HT-29 (cell line): ENCODE results near the gene UBE2K. TPM values are rescaled to one million over a fixed set of nuclear protein-coding genes. Genes with fewer than 3 reads are reported as not detected.
"Not testable (repeated sequence)": the region's sequence is repeated elsewhere in the genome, so short reads cannot be mapped to it uniquely, and the experiment has no call there.

Experiments used
- DNase-seq: peaks from one replicate; pipeline ENCODE4 v3.0.0-alpha.2; 2015; ENCODE audit warnings: low spot score
- total RNA-seq: library from RNA; depleted of rRNA; stranded (reverse); fragments of >200 nt; shearing (Covaris generic); gene quantifications from 2 replicates; pipeline ENCODE4 v1.2.3, GENCODE V29; 2014

The UBE2K gene
- total RNA-seq, 1 experiment from 2014 or later = 48.8 TPM

- DNase-seq = no peak
Observed at GRCh38 chr4:39721788-39722187, 23.9 kb downstream of the UBE2K start.

- DNase-seq = no peak
Observed at GRCh38 chr4:39729557-39729956, 31.6 kb downstream of the UBE2K start.

- DNase-seq = no peak
Observed at GRCh38 chr4:39730072-39730471, 32.1 kb downstream of the UBE2K start.

GRCh38 chr4:39731908-39732307, 34.0 kb downstream of the UBE2K start:
- DNase-seq = no peak

GRCh38 chr4:39732728-39733127, 34.8 kb downstream of the UBE2K start:
- no peak for DNase-seq

GRCh38 chr4:39739591-39739990, 41.7 kb downstream of the UBE2K start:
- not testable (repeated sequence) for DNase-seq

GRCh38 chr4:39741401-39741800, 43.5 kb downstream of the UBE2K start:
- DNase-seq = no peak

GRCh38 chr4:39745920-39746319, 48.0 kb downstream of the UBE2K start:
- DNase-seq = no peak

- DNase-seq = no peak
Observed at GRCh38 chr4:39750216-39750615, 52.3 kb downstream of the UBE2K start.

GRCh38 chr4:39754309-39754708, 56.4 kb downstream of the UBE2K start:
- no peak for DNase-seq

GRCh38 chr4:39756159-39756558, 58.2 kb downstream of the UBE2K start:
- DNase-seq = no peak

- no peak for DNase-seq
Observed at GRCh38 chr4:39758176-39758575, 60.2 kb downstream of the UBE2K start.

GRCh38 chr4:39759569-39759968, 61.6 kb downstream of the UBE2K start:
- DNase-seq = no peak

GRCh38 chr4:39761005-39761667, 63.2 kb downstream of the UBE2K start:
- no peak for DNase-seq

- DNase-seq = no peak
Observed at GRCh38 chr4:39763714-39764572, 66.0 kb downstream of the UBE2K start.

GRCh38 chr4:39770005-39770404, 72.1 kb downstream of the UBE2K start:
- no peak for DNase-seq

- DNase-seq = no peak
Observed at GRCh38 chr4:39770471-39770870, 72.5 kb downstream of the UBE2K start.

- no peak for DNase-seq
Observed at GRCh38 chr4:39770969-39771724, 73.2 kb downstream of the UBE2K start.

- DNase-seq = not testable (repeated sequence)
Observed at GRCh38 chr4:39781988-39782387, 84.1 kb downstream of the UBE2K start.

GRCh38 chr4:39785083-39785482, 87.1 kb downstream of the UBE2K start:
- DNase-seq = no peak

GRCh38 chr4:39786838-39787237, 88.9 kb downstream of the UBE2K start:
- no peak for DNase-seq

GRCh38 chr4:39792128-39792527, 94.2 kb downstream of the UBE2K start:
- DNase-seq = no peak
